ENCODE results near the gene RGS21. TPM values are rescaled to one million over a fixed set of nuclear protein-coding genes. Genes with fewer than 3 reads are reported as not detected.

RGS21 gene
- total and polyA plus RNA-seq, 12 donors, result not detected

DNA sequence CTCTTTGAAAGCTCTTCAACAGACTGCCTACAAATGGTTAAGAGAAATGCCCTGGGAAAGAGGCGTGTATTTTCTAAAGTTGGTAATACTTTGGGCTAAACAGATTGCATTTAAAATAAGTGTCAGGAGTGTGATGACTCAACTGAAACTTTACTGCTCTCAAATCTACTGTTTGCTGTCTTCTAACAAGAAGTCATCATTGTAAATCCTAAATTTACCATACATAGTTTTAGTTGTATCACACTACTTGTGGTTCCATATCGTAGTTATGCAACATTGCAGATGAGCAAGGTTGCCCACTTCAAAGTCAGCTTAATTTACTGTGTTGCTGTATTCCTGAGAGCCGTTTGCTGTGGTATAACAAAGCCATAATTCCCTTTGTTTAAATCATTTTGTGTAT, 59.6 kb downstream of the RGS21 start:
- Histone ChIP-seq H3K27ac (no peak overlapping the region), H3K4me3 (no peak overlapping the region), H3K9me3 (no peaks in the 10 kb centered on the region), H3K4me1 (no peaks in the 10 kb centered on the region), H3K36me3 (no peaks in the 10 kb centered on the region), H3K27me3 (no peaks in the 10 kb centered on the region)
- no peak for ATAC-seq
- 79 to 84% methylated on average over 3 of the region's 3 CpGs for whole genome bisulfite sequencing, 2 donors
- DNase-seq, result no peak
- TF ChIP-seq, protein P1, sequence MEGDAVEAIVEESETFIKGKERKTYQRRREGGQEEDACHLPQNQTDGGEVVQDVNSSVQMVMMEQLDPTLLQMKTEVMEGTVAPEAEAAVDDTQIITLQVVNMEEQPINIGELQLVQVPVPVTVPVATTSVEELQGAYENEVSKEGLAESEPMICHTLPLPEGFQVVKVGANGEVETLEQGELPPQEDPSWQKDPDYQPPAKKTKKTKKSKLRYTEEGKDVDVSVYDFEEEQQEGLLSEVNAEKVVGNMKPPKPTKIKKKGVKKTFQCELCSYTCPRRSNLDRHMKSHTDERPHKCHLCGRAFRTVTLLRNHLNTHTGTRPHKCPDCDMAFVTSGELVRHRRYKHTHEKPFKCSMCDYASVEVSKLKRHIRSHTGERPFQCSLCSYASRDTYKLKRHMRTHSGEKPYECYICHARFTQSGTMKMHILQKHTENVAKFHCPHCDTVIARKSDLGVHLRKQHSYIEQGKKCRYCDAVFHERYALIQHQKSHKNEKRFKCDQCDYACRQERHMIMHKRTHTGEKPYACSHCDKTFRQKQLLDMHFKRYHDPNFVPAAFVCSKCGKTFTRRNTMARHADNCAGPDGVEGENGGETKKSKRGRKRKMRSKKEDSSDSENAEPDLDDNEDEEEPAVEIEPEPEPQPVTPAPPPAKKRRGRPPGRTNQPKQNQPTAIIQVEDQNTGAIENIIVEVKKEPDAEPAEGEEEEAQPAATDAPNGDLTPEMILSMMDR (IDR thresholded peaks at IDR 0.05), result no peak
- intact Hi-C loops (cut with DNase I), result no loop called here

DNA sequence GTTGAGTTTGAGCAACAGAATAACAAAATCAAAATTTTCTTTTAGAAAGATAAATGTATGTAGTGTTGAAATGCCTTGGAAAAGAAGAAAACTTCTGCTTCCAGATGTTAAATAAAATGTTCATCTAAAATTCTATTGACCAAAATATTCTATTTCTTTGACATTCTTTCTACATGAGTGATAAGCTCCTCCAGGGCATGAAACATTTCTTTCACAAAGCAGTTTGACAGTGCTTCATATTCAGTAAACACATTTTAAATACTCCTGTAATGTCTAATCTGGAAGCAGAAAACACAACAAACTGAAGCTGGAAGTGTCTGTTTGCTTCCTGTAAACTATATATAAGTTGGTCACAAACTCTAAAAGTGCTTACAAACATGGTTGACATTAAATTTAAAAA, 61.5 kb downstream of the RGS21 start:
- Histone ChIP-seq H3K36me3 (no peaks in the 10 kb centered on the region), H3K27ac (no peak overlapping the region), H3K9me3 (no peaks in the 10 kb centered on the region), H3K27me3 (no peaks in the 10 kb centered on the region), H3K4me1 (no peaks in the 10 kb centered on the region), H3K4me3 (no peak overlapping the region)
- TF ChIP-seq, protein P1 (IDR thresholded peaks at IDR 0.05), result no peak
- DNase-seq, result no peak
- no peak for ATAC-seq
- intact Hi-C loops (cut with DNase I), result no loop called here

GRCh38 chr1:192378878-192379277, 62.1 kb downstream of the RGS21 start:
- Histone ChIP-seq H3K27me3 (no peaks in the 10 kb centered on the region), H3K36me3 (no peaks in the 10 kb centered on the region), H3K9me3 (peaks cover 0 to 5% (median 0%) of the 10 kb centered on the region in 11 donors), H3K4me3 (no peak overlapping the region), H3K4me1 (no peaks in the 10 kb centered on the region), H3K27ac (no peak overlapping the region)
- DNase-seq, result no peak
- intact Hi-C loops (cut with DNase I), result no loop called here
- no peak for ATAC-seq
- TF ChIP-seq, protein P1 (IDR thresholded peaks at IDR 0.05), result no peak

- WGBS, 2 donors, result 85 to 92% methylated on average over 2 of the region's 2 CpGs
- Histone ChIP-seq H3K36me3 (no peaks in the 10 kb centered on the region), H3K27me3 (no peaks in the 10 kb centered on the region), H3K27ac (no peak overlapping the region), H3K9me3 (peaks cover 0 to 12% (median 3%) of the 10 kb centered on the region in 11 donors), H3K4me1 (no peaks in the 10 kb centered on the region), H3K4me3 (no peak overlapping the region)
- ATAC-seq (no peak), DNase-seq (no peak)
- intact Hi-C loops (cut with DNase I), result no loop called here
- TF ChIP-seq, protein P1 (IDR thresholded peaks at IDR 0.05), result no peak
Measured at GRCh38 chr1:192379554-192379953, 62.8 kb downstream of the RGS21 start.

DNA sequence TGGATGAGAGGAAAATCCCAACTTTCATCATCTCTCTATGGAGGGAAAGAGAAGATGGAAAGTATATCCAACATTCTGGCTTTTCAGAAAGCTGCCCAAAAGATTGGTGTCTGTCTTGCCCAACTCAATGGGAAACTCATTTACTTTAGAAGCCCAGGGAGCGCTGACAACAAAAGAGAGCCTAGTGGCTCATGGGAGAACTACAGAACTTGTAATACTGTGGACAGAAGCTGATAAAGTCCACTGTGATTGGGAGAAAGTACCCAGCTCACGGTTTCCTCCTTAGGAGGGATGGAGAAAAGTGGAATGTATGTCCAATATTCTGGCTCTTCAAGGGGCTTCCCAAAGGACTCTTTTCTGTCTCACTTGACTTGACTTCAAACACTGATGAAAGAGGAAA, 66.0 kb downstream of the RGS21 start:
- ATAC-seq (no peak), DNase-seq (no peak)
- H3K9me3 ChIP-seq, result peaks cover 0 to 17% (median 7%) of the 10 kb centered on the region in 11 donors
- H3K27me3 ChIP-seq, result no peaks in the 10 kb centered on the region
- intact Hi-C loops (cut with DNase I), result no loop called here
- no peak overlapping the region for H3K4me3 ChIP-seq
- H3K27ac ChIP-seq, result no peak overlapping the region
- TF ChIP-seq, protein P1 (IDR thresholded peaks at IDR 0.05), result no peak
- 81 to 87% methylated on average over 2 of the region's 2 CpGs for WGBS, 2 donors
- H3K4me1 ChIP-seq, result no peaks in the 10 kb centered on the region
- no peaks in the 10 kb centered on the region for H3K36me3 ChIP-seq

Measured in heart right ventricle (tissue), 16 donors.